ENCODE measurements around the gene LRRC15. TPM values are rescaled to one million over a fixed set of nuclear protein-coding genes. Genes with fewer than 3 reads are reported as not detected.

LRRC15 gene
- total and polyA plus RNA-seq, 4 donors = 0.06 to 0.14 (median 0.11) TPM

DNA sequence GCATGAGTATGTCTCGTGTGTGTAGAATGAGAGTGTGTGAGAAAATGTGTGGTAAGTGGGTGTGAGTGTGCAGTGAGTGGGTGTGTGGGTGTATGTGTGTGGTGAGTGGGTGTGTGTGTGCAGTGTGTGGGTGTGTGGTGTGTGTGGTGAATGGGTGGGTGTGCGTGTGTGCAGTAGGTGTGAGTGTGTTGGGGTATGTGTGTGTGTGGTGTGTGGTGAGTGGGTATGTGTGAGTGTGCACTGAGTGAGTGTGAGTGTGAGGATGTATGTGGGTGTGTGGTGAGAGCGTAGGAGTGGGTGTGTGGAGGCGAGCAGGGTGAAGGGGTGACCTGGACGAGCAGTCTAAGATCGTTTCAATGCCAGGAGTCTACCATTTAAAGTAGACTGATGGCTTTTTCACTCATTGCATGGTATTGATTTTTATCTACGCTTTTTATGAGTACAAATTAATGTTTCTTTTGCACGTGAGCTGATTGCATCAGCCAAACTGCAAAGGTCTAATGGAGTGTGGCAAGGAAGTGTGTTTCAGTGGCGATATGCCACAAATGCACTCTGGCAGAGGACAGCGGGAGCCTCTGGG is 16.8 kb downstream of the LRRC15 start:
- peak in 1 of 6 donors; percentile 43 for DNase-seq (ENCODE audit: low read depth in 4 of 6, low spot score in 6 of 6)
- H3K9me3 ChIP-seq (ENCODE audit: control insufficient read depth, insufficient read depth, low read length) = no peaks in the 10 kb centered on the region
- peaks cover 2% of the 10 kb centered on the region for H3K27me3 ChIP-seq (ENCODE audit: control insufficient read depth, insufficient read depth, low read length)
- H3K4me3 ChIP-seq (ENCODE audit: low read depth, low read length) = no peak overlapping the region
- peaks cover 3% of the 10 kb centered on the region for H3K4me1 ChIP-seq (ENCODE audit: control insufficient read depth, insufficient read depth, low read length)
- H3K36me3 ChIP-seq (ENCODE audit: control insufficient read depth, insufficient read depth, low read length) = no peaks in the 10 kb centered on the region
- H3K27ac ChIP-seq (ENCODE audit: low read depth, low read length) = no peak overlapping the region
- WGBS (ENCODE audit: insufficient coverage) = 88% methylated on average over 10 of the region's 10 CpGs

GRCh38 chr3:194351952-194352536 is 17.5 kb downstream of the LRRC15 start:
- DNase-seq (ENCODE audit: low read depth in 4 of 6, low spot score in 6 of 6) = no peak
- 98% methylated on average over 14 of the region's 14 CpGs for WGBS (ENCODE audit: insufficient coverage)
- Histone ChIP-seq H3K27me3 (ENCODE audit: control insufficient read depth, insufficient read depth, low read length) (peaks cover 2% of the 10 kb centered on the region), H3K9me3 (ENCODE audit: control insufficient read depth, insufficient read depth, low read length) (no peaks in the 10 kb centered on the region), H3K4me1 (ENCODE audit: control insufficient read depth, insufficient read depth, low read length) (peaks cover 3% of the 10 kb centered on the region), H3K27ac (ENCODE audit: low read depth, low read length) (no peak overlapping the region), H3K36me3 (ENCODE audit: control insufficient read depth, insufficient read depth, low read length) (no peaks in the 10 kb centered on the region), H3K4me3 (ENCODE audit: low read depth, low read length) (no peak overlapping the region)

DNA sequence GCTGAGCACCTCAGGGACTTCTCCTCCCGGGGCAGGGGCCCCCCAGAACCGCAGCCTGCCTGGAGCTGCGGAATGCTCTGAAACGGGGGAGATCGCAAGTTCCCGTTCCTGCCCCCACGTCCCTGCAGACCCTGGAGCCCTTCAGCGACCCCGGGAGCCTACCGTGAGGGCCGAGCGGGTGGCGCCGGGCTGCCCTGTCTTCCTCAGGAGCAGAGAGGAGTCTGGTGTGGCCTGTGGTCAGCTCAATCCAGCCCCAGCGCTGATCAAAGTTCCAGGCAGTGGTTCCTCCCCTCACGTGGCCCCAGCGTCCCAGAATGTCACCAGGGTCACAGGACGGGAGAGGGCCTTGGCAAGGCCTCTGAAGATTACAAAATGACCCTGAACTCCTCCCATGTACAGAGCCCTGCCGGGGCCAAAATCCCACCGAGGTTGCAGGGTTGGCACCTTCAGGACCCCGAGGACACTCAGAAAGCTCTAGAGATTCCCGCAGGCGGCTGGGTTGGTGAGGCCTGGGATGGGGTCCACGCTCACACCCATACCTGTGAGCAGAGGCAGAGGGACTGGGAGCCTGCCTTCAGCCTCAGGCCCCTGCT is 18.4 kb downstream of the LRRC15 start, which contains the start of gene CPN2:
TSS of gene CPN2 (minus strand) at position 249 of the 593 bp plus-strand sequence. CDS start 8,626 bp downstream, outside the sequence.
- WGBS (ENCODE audit: insufficient coverage) = 80% methylated on average over 23 of the region's 24 CpGs
- Histone ChIP-seq H3K4me1 (ENCODE audit: control insufficient read depth, insufficient read depth, low read length) (peaks cover 3% of the 10 kb centered on the region), H3K36me3 (ENCODE audit: control insufficient read depth, insufficient read depth, low read length) (no peaks in the 10 kb centered on the region), H3K4me3 (ENCODE audit: low read depth, low read length) (no peak within 1 kb of the TSS), H3K27me3 (ENCODE audit: control insufficient read depth, insufficient read depth, low read length) (peaks cover 2% of the 10 kb centered on the region), H3K27ac (ENCODE audit: low read depth, low read length) (no peak within 1 kb of the TSS), H3K9me3 (ENCODE audit: control insufficient read depth, insufficient read depth, low read length) (no peaks in the 10 kb centered on the region)
- no peak for DNase-seq (ENCODE audit: low read depth in 4 of 6, low spot score in 6 of 6)

DNA sequence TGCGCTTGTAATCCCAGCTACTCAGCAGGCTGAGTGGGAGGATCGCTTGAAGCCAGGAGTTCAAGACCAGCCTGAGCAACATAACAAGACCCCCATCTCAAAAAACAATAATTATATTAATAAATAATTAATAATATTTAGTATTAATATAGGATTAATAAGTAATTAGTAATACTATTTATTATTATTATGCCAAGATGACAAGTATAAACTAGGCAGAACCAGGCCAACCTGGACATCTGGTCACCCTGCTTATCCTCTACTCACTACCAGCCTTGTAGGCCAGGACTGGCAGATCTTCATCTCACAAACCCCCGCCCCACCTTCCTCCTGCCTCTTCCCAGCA is 18.8 kb downstream of the LRRC15 start:
- H3K36me3 ChIP-seq (ENCODE audit: control insufficient read depth, insufficient read depth, low read length) = no peaks in the 10 kb centered on the region
- no peak for DNase-seq (ENCODE audit: low read depth in 4 of 6, low spot score in 6 of 6)
- 100% methylated on average over 1 of the region's 3 CpGs for WGBS (ENCODE audit: insufficient coverage)
- no peak overlapping the region for H3K27ac ChIP-seq (ENCODE audit: low read depth, low read length)
- H3K4me1 ChIP-seq (ENCODE audit: control insufficient read depth, insufficient read depth, low read length) = peaks cover 3% of the 10 kb centered on the region
- H3K27me3 ChIP-seq (ENCODE audit: control insufficient read depth, insufficient read depth, low read length) = peaks cover 2% of the 10 kb centered on the region
- H3K9me3 ChIP-seq (ENCODE audit: control insufficient read depth, insufficient read depth, low read length) = no peaks in the 10 kb centered on the region
- H3K4me3 ChIP-seq (ENCODE audit: low read depth, low read length) = no peak overlapping the region

- DNase-seq (ENCODE audit: low read depth in 4 of 6, low spot score in 6 of 6) = no peak
- 85% methylated on average over 3 of the region's 6 CpGs for WGBS (ENCODE audit: insufficient coverage)
- H3K27ac ChIP-seq (ENCODE audit: low read depth, low read length) = no peak overlapping the region
- no peaks in the 10 kb centered on the region for H3K36me3 ChIP-seq (ENCODE audit: control insufficient read depth, insufficient read depth, low read length)
- no peaks in the 10 kb centered on the region for H3K9me3 ChIP-seq (ENCODE audit: control insufficient read depth, insufficient read depth, low read length)
- no peaks in the 10 kb centered on the region for H3K27me3 ChIP-seq (ENCODE audit: control insufficient read depth, insufficient read depth, low read length)
- H3K4me1 ChIP-seq (ENCODE audit: control insufficient read depth, insufficient read depth, low read length) = peaks cover 3% of the 10 kb centered on the region
- no peak overlapping the region for H3K4me3 ChIP-seq (ENCODE audit: low read depth, low read length)
These were observed 21.2 kb downstream of the LRRC15 start for GRCh38 chr3:194348354-194348753.

GRCh38 chr3:194346621-194347020 is 22.9 kb downstream of the LRRC15 start:
- Histone ChIP-seq H3K4me3 (ENCODE audit: low read depth, low read length) (no peak overlapping the region), H3K27ac (ENCODE audit: low read depth, low read length) (no peak overlapping the region), H3K36me3 (ENCODE audit: control insufficient read depth, insufficient read depth, low read length) (no peaks in the 10 kb centered on the region), H3K9me3 (ENCODE audit: control insufficient read depth, insufficient read depth, low read length) (no peaks in the 10 kb centered on the region), H3K4me1 (ENCODE audit: control insufficient read depth, insufficient read depth, low read length) (peaks cover 3% of the 10 kb centered on the region), H3K27me3 (ENCODE audit: control insufficient read depth, insufficient read depth, low read length) (peaks cover 3% of the 10 kb centered on the region)
- no CpG with 5 or more reads among the region's 5 CpGs for WGBS (ENCODE audit: insufficient coverage)
- no peak for DNase-seq (ENCODE audit: low read depth in 4 of 6, low spot score in 6 of 6)

DNA sequence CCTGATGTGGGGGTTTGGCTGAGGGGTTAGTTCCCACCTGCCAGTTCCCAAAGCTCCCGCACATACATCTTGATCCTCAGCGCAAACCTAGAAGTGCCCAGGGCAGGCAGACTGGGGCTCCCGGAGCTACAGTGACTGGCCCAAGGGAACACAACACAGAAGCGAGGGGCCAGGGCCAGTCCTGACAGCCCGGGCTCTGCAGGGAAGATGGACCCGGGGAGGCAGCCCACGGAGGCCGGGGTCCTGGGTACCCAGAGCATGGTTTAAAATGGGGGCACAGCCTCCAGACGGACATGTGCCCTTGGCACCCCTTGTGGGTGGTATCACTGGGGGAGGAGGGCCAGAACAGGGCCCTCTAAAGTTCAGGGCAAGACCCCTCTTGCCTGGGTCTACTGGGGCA is 23.5 kb downstream of the LRRC15 start:
- Histone ChIP-seq H3K36me3 (ENCODE audit: control insufficient read depth, insufficient read depth, low read length) (no peaks in the 10 kb centered on the region), H3K9me3 (ENCODE audit: control insufficient read depth, insufficient read depth, low read length) (no peaks in the 10 kb centered on the region), H3K27me3 (ENCODE audit: control insufficient read depth, insufficient read depth, low read length) (peaks cover 3% of the 10 kb centered on the region), H3K27ac (ENCODE audit: low read depth, low read length) (no peak overlapping the region), H3K4me1 (ENCODE audit: control insufficient read depth, insufficient read depth, low read length) (peaks cover 2% of the 10 kb centered on the region), H3K4me3 (ENCODE audit: low read depth, low read length) (no peak overlapping the region)
- no peak for DNase-seq (ENCODE audit: low read depth in 4 of 6, low spot score in 6 of 6)
- WGBS (ENCODE audit: insufficient coverage) = 95% methylated on average over 9 of the region's 9 CpGs

- 33% methylated on average over 9 of the region's 9 CpGs for WGBS (ENCODE audit: insufficient coverage)
- peak in 5 of 6 donors; percentile 44 to 91 (median 63) for DNase-seq (ENCODE audit: low read depth in 4 of 6, low spot score in 6 of 6)
- no peak overlapping the region for H3K4me3 ChIP-seq (ENCODE audit: low read depth, low read length)
- H3K36me3 ChIP-seq (ENCODE audit: control insufficient read depth, insufficient read depth, low read length) = no peaks in the 10 kb centered on the region
- H3K4me1 ChIP-seq (ENCODE audit: control insufficient read depth, insufficient read depth, low read length) = no peaks in the 10 kb centered on the region
- H3K27me3 ChIP-seq (ENCODE audit: control insufficient read depth, insufficient read depth, low read length) = peaks cover 3% of the 10 kb centered on the region
- no peak overlapping the region for H3K27ac ChIP-seq (ENCODE audit: low read depth, low read length)
- H3K9me3 ChIP-seq (ENCODE audit: control insufficient read depth, insufficient read depth, low read length) = no peaks in the 10 kb centered on the region
These were observed 25.5 kb downstream of the LRRC15 start for GRCh38 chr3:194344012-194344411.

DNA sequence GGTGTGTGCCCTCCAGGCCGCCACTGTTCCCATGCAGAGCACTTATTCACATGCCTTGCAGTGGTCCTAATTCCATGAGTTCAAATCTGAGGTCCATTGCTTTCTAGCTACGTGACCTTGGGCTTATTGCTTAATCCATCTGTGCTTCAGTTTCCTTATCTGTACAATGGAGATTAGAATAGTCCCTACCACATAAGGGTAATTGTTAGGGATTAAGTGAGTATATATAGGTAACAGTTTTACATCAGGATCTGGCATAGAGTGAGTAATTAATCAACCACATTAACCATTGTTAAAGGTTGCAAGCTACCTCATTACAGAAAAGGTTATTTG is 26.0 kb downstream of the LRRC15 start:
- no peak for DNase-seq (ENCODE audit: low read depth in 4 of 6, low spot score in 6 of 6)
- no peak overlapping the region for H3K4me3 ChIP-seq (ENCODE audit: low read depth, low read length)
- H3K9me3 ChIP-seq (ENCODE audit: control insufficient read depth, insufficient read depth, low read length) = no peaks in the 10 kb centered on the region
- H3K4me1 ChIP-seq (ENCODE audit: control insufficient read depth, insufficient read depth, low read length) = no peaks in the 10 kb centered on the region
- H3K36me3 ChIP-seq (ENCODE audit: control insufficient read depth, insufficient read depth, low read length) = no peaks in the 10 kb centered on the region
- peaks cover 3% of the 10 kb centered on the region for H3K27me3 ChIP-seq (ENCODE audit: control insufficient read depth, insufficient read depth, low read length)
- WGBS (ENCODE audit: insufficient coverage) = no CpG with 5 or more reads among the region's 2 CpGs
- H3K27ac ChIP-seq (ENCODE audit: low read depth, low read length) = no peak overlapping the region

Measured in spinal cord (tissue), 10 donors.